Prostate gland (tissue), 2 donors: ENCODE results near the gene PITPNB. TPM values are rescaled to one million over a fixed set of nuclear protein-coding genes. Genes with fewer than 3 reads are reported as not detected.

Experiments used
- DNase-seq: peaks from one replicate; pipeline ENCODE4 v3.0.0-alpha.2; 2019; ENCODE audit warnings: low spot score
- H3K27ac ChIP-seq, 2 donors: fragments of 200-600 bp; sonication (generic); 2 replicates each; pipeline ENCODE4 v1.5.1; 2017 to 2019
- H3K27me3 ChIP-seq: fragments of 200-600 bp; sonication (generic); replicated peaks from 2 replicates; pipeline ENCODE4 v1.5.1; 2019; ENCODE audit not compliant: insufficient read depth
- H3K36me3 ChIP-seq, 2 donors: fragments of 200-600 bp; sonication (generic); 1 replicate in 1 of 2; 2 replicates in 1 of 2; pipeline versions ENCODE4 v1.5.1 to v1.8.1; 2017 to 2019
- H3K4me1 ChIP-seq: fragments of 200-600 bp; sonication (generic); replicated peaks from 2 replicates; pipeline ENCODE4 v1.5.1; 2019
- H3K4me3 ChIP-seq, 2 donors: fragments of 200-600 bp; sonication (generic); 2 replicates each; pipeline ENCODE4 v1.5.1; 2017 to 2019
- H3K9me3 ChIP-seq: fragments of 200-600 bp; sonication (generic); 2 replicates; pipeline ENCODE4 v1.5.1; 2017
- CTCF ChIP-seq, 4 experiments: fragments of 200-600 bp in 2 of 4; fragments of 450-650 bp in 2 of 4; sonication (generic) in 2 of 4; IDR thresholded peaks; 1 replicate in 3 of 4; 2 replicates in 1 of 4; pipeline ENCODE4 v1.5.1; 2016 to 2019; ENCODE audit warnings: antibody characterized with exemption in 4 of 4, mild to moderate bottlenecking in 2 of 4, moderate library complexity in 2 of 4
- POLR2A ChIP-seq: fragments of 450-650 bp; IDR thresholded peaks from one replicate; pipeline ENCODE4 v1.6.1; 2016; ENCODE audit warnings: antibody characterized with exemption, mild to moderate bottlenecking
- POLR2AphosphoS5 ChIP-seq: sonication (generic); formaldehyde crosslinking; IDR thresholded peaks from one replicate; pipeline ENCODE4 v1.6.1; 2017; ENCODE audit warnings: antibody characterized with exemption
- WGBS: methylation state at CpG from one replicate; pipeline ENCODE4 v1.1.5; 2018; 5-methylcytosine and 5-hydroxymethylcytosine counted together
- intact Hi-C: fragments of 100-400 bp; cut with DNase I; formaldehyde crosslinking; loops from one replicate; pipeline ENCODE4 v1.14.2; 2022
- total RNA-seq, 2 donors: library from RNA; depleted of rRNA; stranded (reverse); fragments of >200 nt; gene quantifications; one replicate each; pipeline ENCODE4 v1.1.0, GENCODE V29; 2016

Gene PITPNB
- total RNA-seq, 2 donors from 2014 or later, result 23.8 to 43.6 TPM

- intact Hi-C loops, result no loop called here
- H3K4me1 ChIP-seq, result no peaks in the 10 kb centered on the region
- no peak for DNase-seq
- WGBS, result 77% methylated on average over 6 of the region's 6 CpGs
- no peaks in the 10 kb centered on the region for H3K36me3 ChIP-seq
- no peak for TF ChIP-seq POLR2A
- TF ChIP-seq CTCF (IDR thresholded peaks at IDR 0.05), result no peak
- no peak for TF ChIP-seq POLR2AphosphoS5
- H3K9me3 ChIP-seq, result no peaks in the 10 kb centered on the region
- no peak overlapping the region for H3K27ac ChIP-seq
- no peaks in the 10 kb centered on the region for H3K27me3 ChIP-seq
- H3K4me3 ChIP-seq, result no peak overlapping the region
These were observed 83.6 kb downstream of the PITPNB start for GRCh38 chr22:27835446-27835845.

DNA sequence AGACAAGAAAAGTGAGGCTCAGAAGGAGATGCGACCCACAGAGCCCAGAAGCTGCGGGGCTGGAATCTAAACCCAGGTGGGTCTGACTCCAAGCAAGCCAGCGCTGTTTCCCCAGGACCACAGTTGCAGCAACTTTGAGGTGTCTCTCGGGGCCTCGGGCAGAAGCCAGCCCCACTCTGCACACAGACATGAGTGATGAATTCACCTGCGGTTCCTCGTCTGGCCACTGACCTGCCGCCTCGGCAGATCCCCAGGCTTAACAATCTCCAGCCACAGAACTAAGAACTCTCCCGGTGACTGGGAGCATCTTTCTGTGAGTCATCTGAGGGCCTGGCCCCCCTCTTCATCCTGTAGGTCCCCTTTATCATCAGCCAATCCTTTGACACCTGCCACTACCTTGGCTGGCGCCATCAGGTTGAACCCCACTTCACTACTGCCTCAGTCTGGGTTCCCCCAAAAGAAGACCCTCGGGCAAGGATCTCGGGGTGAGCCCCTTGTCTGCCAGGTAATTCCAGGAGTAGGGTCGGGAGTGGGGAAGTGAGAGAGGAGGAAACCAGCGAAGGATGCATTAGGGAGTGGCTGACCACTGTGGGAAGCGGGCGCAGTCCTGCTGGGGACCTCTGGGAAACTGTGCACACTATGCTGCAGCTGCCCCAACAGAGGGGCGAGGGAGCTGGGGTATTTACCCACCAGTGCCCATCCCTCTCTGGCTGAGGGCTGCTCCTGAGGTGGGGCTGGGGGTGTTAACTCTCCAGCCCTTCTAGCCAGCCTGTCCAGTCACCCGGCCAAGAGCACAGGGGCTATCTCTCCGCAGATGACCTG is 84.5 kb downstream of the PITPNB start:
- DNase-seq, result no peak
- Histone ChIP-seq H3K4me3 (no peak overlapping the region), H3K27ac (no peak overlapping the region), H3K27me3 (no peaks in the 10 kb centered on the region), H3K9me3 (no peaks in the 10 kb centered on the region), H3K36me3 (no peaks in the 10 kb centered on the region), H3K4me1 (no peaks in the 10 kb centered on the region)
- 94% methylated on average over 20 of the region's 20 CpGs for WGBS
- intact Hi-C loops, result no loop called here
- TF ChIP-seq POLR2A (no peak), POLR2AphosphoS5 (no peak), CTCF (IDR thresholded peaks at IDR 0.05) (no peak)

GRCh38 chr22:27833803-27834202 is 85.3 kb downstream of the PITPNB start:
- Histone ChIP-seq H3K27ac (no peak overlapping the region), H3K4me3 (no peak overlapping the region), H3K27me3 (no peaks in the 10 kb centered on the region), H3K9me3 (no peaks in the 10 kb centered on the region), H3K4me1 (no peaks in the 10 kb centered on the region), H3K36me3 (no peaks in the 10 kb centered on the region)
- intact Hi-C loops, result no loop called here
- TF ChIP-seq POLR2A, result no peak
- no peak for TF ChIP-seq CTCF (IDR thresholded peaks at IDR 0.05)
- TF ChIP-seq POLR2AphosphoS5, result no peak
- WGBS, result 90% methylated on average over 2 of the region's 2 CpGs
- no peak for DNase-seq

- H3K27ac ChIP-seq, result no peak overlapping the region
- H3K9me3 ChIP-seq, result no peaks in the 10 kb centered on the region
- no peaks in the 10 kb centered on the region for H3K36me3 ChIP-seq
- no peak overlapping the region for H3K4me3 ChIP-seq
- no peaks in the 10 kb centered on the region for H3K4me1 ChIP-seq
- intact Hi-C loops, result no loop called here
- DNase-seq, result no peak
- TF ChIP-seq CTCF (IDR thresholded peaks at IDR 0.05) (no peak), POLR2AphosphoS5 (no peak), POLR2A (no peak)
- no peaks in the 10 kb centered on the region for H3K27me3 ChIP-seq
- WGBS, result 90% methylated on average over 7 of the region's 7 CpGs
These were observed 86.5 kb downstream of the PITPNB start for GRCh38 chr22:27832606-27833005.

DNA sequence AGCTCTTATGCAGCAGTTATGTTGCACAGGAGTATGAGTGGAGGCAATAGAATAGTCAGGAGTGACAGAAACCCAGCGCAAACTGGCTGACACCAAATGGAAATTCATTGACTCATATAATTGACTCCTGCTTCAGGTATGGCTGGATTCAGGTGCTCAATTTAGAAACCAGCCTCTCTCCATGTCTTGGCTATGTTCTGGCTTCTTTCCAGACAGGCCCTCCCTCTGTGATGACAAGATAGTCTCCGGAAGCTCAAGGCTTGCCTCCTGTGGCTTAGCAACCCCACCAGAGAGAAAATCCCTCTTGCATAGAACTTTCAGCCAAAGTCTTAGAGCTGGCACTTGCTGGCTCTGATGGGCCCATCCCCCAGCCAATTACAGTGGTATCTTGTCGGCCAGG is 89.4 kb downstream of the PITPNB start:
- TF ChIP-seq POLR2A (no peak), CTCF (IDR thresholded peaks at IDR 0.05) (no peak), POLR2AphosphoS5 (no peak)

More for the DNA sequence above, 89.4 kb downstream of the PITPNB start:
- no peaks in the 10 kb centered on the region for H3K36me3 ChIP-seq
- no peak overlapping the region for H3K4me3 ChIP-seq
- H3K9me3 ChIP-seq, result no peaks in the 10 kb centered on the region
- whole genome bisulfite sequencing, result 71% methylated on average over 3 of the region's 3 CpGs
- no peaks in the 10 kb centered on the region for H3K27me3 ChIP-seq
- intact Hi-C loops, result no loop called here
- no peak overlapping the region for H3K27ac ChIP-seq
- no peaks in the 10 kb centered on the region for H3K4me1 ChIP-seq
- no peak for DNase-seq
